GM12878 (cell line): ENCODE measurements around the gene TMEM235. TPM values are rescaled to one million over a fixed set of nuclear protein-coding genes. Genes with fewer than 3 reads are reported as not detected.

ENCODE experiments used
- ATAC-seq: fragments of 200-7000 bp; cut with Tn5 transposase; 3 replicates; pipeline ENCODE4 v1.9.1; 2020; ENCODE audit warnings: mild to moderate bottlenecking, moderate library complexity
- BruUV-seq: library from RNA; stranded (reverse); fragments of 400-500 nt; replicated peaks from 2 replicates; lab custom pipeline; 2021; lab: Mats Ljungman, UMichigan
- CTCF ChIA-PET: fragments of 300-600 bp; sonication (Branson Sonifier 250); formaldehyde crosslinking; extraction: SDS; loops from one replicate; lab custom pipeline; 2021; ENCODE audit warnings: inconsistent platforms; lab: Yijun Ruan, JAX
- POLR2A ChIA-PET: fragments of 350-600 bp; formaldehyde crosslinking; extraction: SDS; loops from one replicate; lab custom pipeline; 2021; ENCODE audit warnings: inconsistent platforms; lab: Charles Lee
- RAD21 ChIA-PET: fragments of 300-600 bp; sonication (Branson Sonifier 250); formaldehyde crosslinking; loops from one replicate; lab custom pipeline; 2023; ENCODE audit warnings: antibody characterized with exemption; ENCODE audit not compliant: unreplicated experiment; lab: Charles Lee
- SMC1A ChIA-PET: fragments of 300-600 bp; sonication (Branson Sonifier 250); formaldehyde crosslinking; loops from one replicate; lab custom pipeline; 2023; ENCODE audit not compliant: unreplicated experiment, uncharacterized antibody; lab: Charles Lee
- DNase-seq: peaks from one replicate; pipeline ENCODE4 v3.0.0-alpha.2; 2011; ENCODE audit warnings: low read depth, low spot score
- FAIRE-seq: peaks from 3 replicates; lab custom pipeline; 2011; peaks lifted over from hg19 to GRCh38; lab: Jason Lieb, UNC
- H2AFZ ChIP-seq: 2 replicates; pipeline ENCODE4 v1.6.0; 2011; ENCODE audit warnings: low read depth, low read length, control low read depth; ENCODE audit not compliant: control insufficient read depth
- H3K27ac ChIP-seq: 2 replicates; pipeline ENCODE4 v1.5.1; 2011; ENCODE audit warnings: control low read depth; ENCODE audit not compliant: control insufficient read depth, insufficient read depth
- H3K27me3 ChIP-seq, 2 experiments: replicated peaks in 1 of 2; 2 replicates each; pipeline versions ENCODE4 v1.6.0 to v1.6.1; 2011; ENCODE audit warnings: low read length in 1 of 2; ENCODE audit not compliant: control insufficient read depth in 2 of 2, insufficient read depth in 2 of 2
- H3K36me3 ChIP-seq, 2 experiments: 2 replicates each; pipeline ENCODE4 v1.5.1; 2011; ENCODE audit warnings: low read length in 1 of 2; ENCODE audit not compliant: control insufficient read depth in 2 of 2, insufficient read depth in 2 of 2
- H3K4me1 ChIP-seq: 2 replicates; pipeline ENCODE4 v1.6.1; 2011; ENCODE audit warnings: mild to moderate bottlenecking, low read length, moderate library complexity, mixed read lengths; ENCODE audit not compliant: control insufficient read depth, insufficient read depth
- H3K4me2 ChIP-seq: 2 replicates; pipeline ENCODE4 v1.6.0; 2011; ENCODE audit warnings: control low read depth; ENCODE audit not compliant: control insufficient read depth, insufficient read depth
- H3K4me3 ChIP-seq: fragments of 200-600 bp; sonication (generic); 2 replicates; pipeline ENCODE4 v1.5.1; 2016
- H3K79me2 ChIP-seq: 2 replicates; pipeline ENCODE4 v1.6.0; 2011; ENCODE audit warnings: low read length; ENCODE audit not compliant: control insufficient read depth, insufficient read depth
- H3K9ac ChIP-seq: 2 replicates; pipeline ENCODE4 v1.8.0; 2011; ENCODE audit warnings: low read length, control low read depth, mixed read lengths; ENCODE audit not compliant: control insufficient read depth, insufficient read depth
- H3K9me3 ChIP-seq: replicated peaks from 3 replicates; pipeline ENCODE4 v1.5.1; 2011; ENCODE audit warnings: mild to moderate bottlenecking, low read length; ENCODE audit not compliant: control insufficient read depth, insufficient read depth
- H4K20me1 ChIP-seq: 2 replicates; pipeline ENCODE4 v1.6.0; 2011; ENCODE audit not compliant: control insufficient read depth, insufficient read depth
- EZH2 ChIP-seq: IDR thresholded peaks from 2 replicates; pipeline ENCODE4 v1.6.1; 2012; ENCODE audit warnings: low read depth, mild to moderate bottlenecking, control low read depth, inconsistent platforms, low read length, borderline replicate concordance; ENCODE audit not compliant: control insufficient read depth
- FOXK2 ChIP-seq: fragments of 450-650 bp; IDR thresholded peaks from 2 replicates; pipeline ENCODE4 v1.6.1; 2017; ENCODE audit warnings: mild to moderate bottlenecking, moderate library complexity
- HDAC6 ChIP-seq: fragments of 200-600 bp; sonication (generic); IDR thresholded peaks from one replicate; pipeline ENCODE4 v1.8.0; 2017; ENCODE audit warnings: antibody characterized with exemption; ENCODE audit not compliant: unreplicated experiment
- IRF4 ChIP-seq: IDR thresholded peaks from 2 replicates; pipeline ENCODE4 v1.6.1; 2011; ENCODE audit warnings: low read depth, low read length
- JUND ChIP-seq: IDR thresholded peaks from 2 replicates; pipeline ENCODE4 v1.6.1; 2012; ENCODE audit warnings: low read depth, mild to moderate bottlenecking, low read length, improper control_type of control experiment, moderate library complexity
- RFX5 ChIP-seq: IDR thresholded peaks from 2 replicates; pipeline ENCODE4 v1.6.1; 2011; ENCODE audit warnings: low read depth, low read length, improper control_type of control experiment
- YY1 ChIP-seq: IDR thresholded peaks from 2 replicates; pipeline ENCODE4 v1.6.1; 2011; ENCODE audit warnings: low read depth, mild to moderate bottlenecking, low read length
- WGBS: methylation state at CpG from one replicate; pipeline ENCODE4 v1.1.6; 2016; ENCODE audit warnings: low lambda C conversion rate; ENCODE audit not compliant: insufficient replicate concordance, insufficient coverage; ENCODE audit errors: missing lambda C conversion rate; 5-methylcytosine and 5-hydroxymethylcytosine counted together
- in situ Hi-C: fragments of 300-500 bp; cut with MboI; formaldehyde crosslinking; loops from 9 replicates; pipeline ENCODE4 v1.14.3; 2018; ENCODE audit warnings: mixed read lengths
- intact Hi-C: fragments of 100-400 bp; cut with micrococcal nuclease; formaldehyde crosslinking; loops from one replicate; pipeline ENCODE4 v1.14.2; 2022; ENCODE audit not compliant: unreplicated experiment
- polyA plus RNA-seq, 11 experiments: library from polyadenylated mRNA; depleted of rRNA in 4 of 11; unstranded in 6 of 11; stranded (reverse) in 5 of 11; fragments of >200 nt; fragmentation: Nextera tagmentation in 4 of 11; fragmentation: Illumina TruSeq in 1 of 11; extraction: Ambion mirVana in 4 of 11; extraction: Trizol in 1 of 11; gene quantifications; 1 replicate in 1 of 11; 2 replicates in 10 of 11; pipeline versions ENCODE4 v1.2.1 to v1.2.3, GENCODE V29; 2011 to 2016; ENCODE audit warnings: inconsistent platforms in 2 of 11, missing spikeins in 2 of 11, low read depth in 1 of 11
- total RNA-seq, 4 experiments: library from RNA; depleted of rRNA in 3 of 4; stranded (reverse); fragments of >200 nt in 3 of 4; fragmentation: Illumina TruSeq in 1 of 4; extraction: Trizol in 1 of 4; gene quantifications; 2 replicates each; pipeline versions ENCODE4 v1.2.1 to v1.2.3, GENCODE V29; 2013 to 2021
- TF ChIP-seq, protein P1 (sequence below): IDR thresholded peaks from 2 replicates; pipeline ENCODE4 v1.6.1; 2011; ENCODE audit warnings: borderline replicate concordance, low read depth, mild to moderate bottlenecking, moderate library complexity, low read length; ENCODE audit not compliant: insufficient read depth, poor library complexity, severe bottlenecking
- TF ChIP-seq, protein P2 (sequence below): fragments of 450-650 bp; IDR thresholded peaks from 2 replicates; pipeline ENCODE4 v1.6.1; 2017; ENCODE audit warnings: mild to moderate bottlenecking, moderate library complexity

The TMEM235 gene
- total and polyA plus RNA-seq, 10 of the 15 experiments (the other 5 are each of a cell fraction or from before 2014, with no cell fraction given): not detected

DNA sequence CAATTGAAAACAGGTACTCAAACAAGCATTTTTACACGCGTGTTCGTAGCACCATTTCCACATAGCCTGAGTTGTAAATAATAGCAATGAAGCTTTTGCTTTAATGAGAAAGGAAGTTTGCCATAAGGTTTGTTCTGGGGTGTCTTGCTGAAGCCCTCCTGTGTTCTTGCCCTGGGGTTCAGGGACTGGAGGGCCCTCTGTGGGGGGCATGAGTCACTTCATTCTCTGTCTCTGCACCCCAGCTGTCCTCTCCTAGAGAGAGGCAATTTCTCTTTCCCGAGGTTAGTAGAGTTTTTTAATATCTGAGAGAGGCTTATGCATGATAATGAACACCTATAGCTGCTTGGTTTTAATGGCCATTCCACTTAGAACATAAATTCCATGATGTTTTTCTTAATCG is 34.7 kb upstream of the TMEM235 start:
- intact Hi-C loops (no loop called here), in situ Hi-C loops (no loop called here)
- H3K4me2 ChIP-seq: no peak overlapping the region
- H3K79me2 ChIP-seq: peaks cover 6% of the 10 kb centered on the region
- BruUV-seq: TSS peak; percentile 55
- TF ChIP-seq, protein P1, sequence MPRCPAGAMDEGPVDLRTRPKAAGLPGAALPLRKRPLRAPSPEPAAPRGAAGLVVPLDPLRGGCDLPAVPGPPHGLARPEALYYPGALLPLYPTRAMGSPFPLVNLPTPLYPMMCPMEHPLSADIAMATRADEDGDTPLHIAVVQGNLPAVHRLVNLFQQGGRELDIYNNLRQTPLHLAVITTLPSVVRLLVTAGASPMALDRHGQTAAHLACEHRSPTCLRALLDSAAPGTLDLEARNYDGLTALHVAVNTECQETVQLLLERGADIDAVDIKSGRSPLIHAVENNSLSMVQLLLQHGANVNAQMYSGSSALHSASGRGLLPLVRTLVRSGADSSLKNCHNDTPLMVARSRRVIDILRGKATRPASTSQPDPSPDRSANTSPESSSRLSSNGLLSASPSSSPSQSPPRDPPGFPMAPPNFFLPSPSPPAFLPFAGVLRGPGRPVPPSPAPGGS: no peak
- TF ChIP-seq RFX5 (no peak), HDAC6 (no peak), IRF4 (no peak), YY1 (no peak), JUND (no peak), FOXK2 (no peak), EZH2 (no peak)
- TF ChIP-seq, protein P2, sequence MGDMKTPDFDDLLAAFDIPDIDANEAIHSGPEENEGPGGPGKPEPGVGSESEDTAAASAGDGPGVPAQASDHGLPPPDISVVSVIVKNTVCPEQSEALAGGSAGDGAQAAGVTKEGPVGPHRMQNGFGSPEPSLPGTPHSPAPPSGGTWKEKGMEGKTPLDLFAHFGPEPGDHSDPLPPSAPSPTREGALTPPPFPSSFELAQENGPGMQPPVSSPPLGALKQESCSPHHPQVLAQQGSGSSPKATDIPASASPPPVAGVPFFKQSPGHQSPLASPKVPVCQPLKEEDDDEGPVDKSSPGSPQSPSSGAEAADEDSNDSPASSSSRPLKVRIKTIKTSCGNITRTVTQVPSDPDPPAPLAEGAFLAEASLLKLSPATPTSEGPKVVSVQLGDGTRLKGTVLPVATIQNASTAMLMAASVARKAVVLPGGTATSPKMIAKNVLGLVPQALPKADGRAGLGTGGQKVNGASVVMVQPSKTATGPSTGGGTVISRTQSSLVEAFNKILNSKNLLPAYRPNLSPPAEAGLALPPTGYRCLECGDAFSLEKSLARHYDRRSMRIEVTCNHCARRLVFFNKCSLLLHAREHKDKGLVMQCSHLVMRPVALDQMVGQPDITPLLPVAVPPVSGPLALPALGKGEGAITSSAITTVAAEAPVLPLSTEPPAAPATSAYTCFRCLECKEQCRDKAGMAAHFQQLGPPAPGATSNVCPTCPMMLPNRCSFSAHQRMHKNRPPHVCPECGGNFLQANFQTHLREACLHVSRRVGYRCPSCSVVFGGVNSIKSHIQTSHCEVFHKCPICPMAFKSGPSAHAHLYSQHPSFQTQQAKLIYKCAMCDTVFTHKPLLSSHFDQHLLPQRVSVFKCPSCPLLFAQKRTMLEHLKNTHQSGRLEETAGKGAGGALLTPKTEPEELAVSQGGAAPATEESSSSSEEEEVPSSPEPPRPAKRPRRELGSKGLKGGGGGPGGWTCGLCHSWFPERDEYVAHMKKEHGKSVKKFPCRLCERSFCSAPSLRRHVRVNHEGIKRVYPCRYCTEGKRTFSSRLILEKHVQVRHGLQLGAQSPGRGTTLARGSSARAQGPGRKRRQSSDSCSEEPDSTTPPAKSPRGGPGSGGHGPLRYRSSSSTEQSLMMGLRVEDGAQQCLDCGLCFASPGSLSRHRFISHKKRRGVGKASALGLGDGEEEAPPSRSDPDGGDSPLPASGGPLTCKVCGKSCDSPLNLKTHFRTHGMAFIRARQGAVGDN: no peak
- H2AFZ ChIP-seq: no peak overlapping the region
- no peaks in the 10 kb centered on the region; the same call in 2 of the 3 replicates for H3K9me3 ChIP-seq
- no peaks in the 10 kb centered on the region for H4K20me1 ChIP-seq
- WGBS: 94% methylated on average over 5 of the region's 5 CpGs
- no peak for ATAC-seq
- H3K4me3 ChIP-seq: no peak overlapping the region
- no peaks in the 10 kb centered on the region for H3K27me3 ChIP-seq
- H3K36me3 ChIP-seq: peaks cover 7 to 20% of the 10 kb centered on the region in 2 experiments
- ChIA-PET SMC1A (no interaction called here), RAD21 (interaction anchor here (0.9 kb wide), 1 partner anchor 112 kb away, joined by 3 read pairs; no protein-coding TSS in a partner anchor), POLR2A (interaction anchor here (1.3 kb wide), 1 partner anchor 10 kb away, joined by 3 read pairs; the partner anchor contains the start of genes AFMID and TK1), CTCF (no interaction called here)
- H3K27ac ChIP-seq: no peak overlapping the region
- peaks cover 10% of the 10 kb centered on the region for H3K4me1 ChIP-seq
- no peak for FAIRE-seq
- no peak for DNase-seq
- no peak overlapping the region for H3K9ac ChIP-seq
